ENCODE data around the gene KLF4. TPM values are rescaled to one million over a fixed set of nuclear protein-coding genes. Genes with fewer than 3 reads are reported as not detected.
A peak's percentile ranks its signal among the peaks of the same experiment; 100 is the strongest.

KLF4 gene
- total RNA-seq, 1 donor from 2014 or later: 1.0 TPM

GRCh38 chr9:107465467-107466451, 23.8 kb downstream of the KLF4 start:
- Mint-ChIP-seq H3K27me3 (peaks cover 30% of the 10 kb centered on the region), H3K36me3 (ENCODE audit: low read depth) (no peaks in the 10 kb centered on the region), H3K4me1 (peaks cover 8% of the 10 kb centered on the region), H3K9me3 (no peaks in the 10 kb centered on the region), H3K27ac (no peak overlapping the region), H3K4me3 (peak overlapping the region; percentile 67)
- ChIA-PET POLR2A (interaction anchor here (1.2 kb wide), 1 partner anchor 1100 kb away, joined by 3 read pairs; no protein-coding TSS in a partner anchor), CTCF (interaction anchor here (0.6 to 2.1 kb wide), 13 partner anchors 803 to 1488 kb away, joined by 3 to 33 read pairs (median 4); no protein-coding TSS in a partner anchor)
- ATAC-seq (ENCODE audit: low read depth) (peak; percentile 90), DNase-seq (peak; percentile 50)
- TF ChIP-seq CTCF (IDR thresholded peaks at IDR 0.05): no peak
- intact Hi-C loops (cut with micrococcal nuclease): loop anchor here (1.0 to 10.0 kb wide), 6 partner anchors 807 to 2002 kb away; partner anchors contain the start of gene EPB41L4B

- POLR2A ChIA-PET: no interaction called here
- DNase-seq (no peak), ATAC-seq (ENCODE audit: low read depth) (no peak)
- no peak for TF ChIP-seq CTCF (IDR thresholded peaks at IDR 0.05)
- Mint-ChIP-seq H3K9me3 (no peaks in the 10 kb centered on the region), H3K27me3 (peaks cover 32% of the 10 kb centered on the region), H3K4me1 (peaks cover 8% of the 10 kb centered on the region), H3K27ac (no peak overlapping the region), H3K36me3 (ENCODE audit: low read depth) (no peaks in the 10 kb centered on the region), H3K4me3 (no peak overlapping the region)
- intact Hi-C loops (cut with micrococcal nuclease): loop anchor here (10.0 kb wide), 1 partner anchor 1860 kb away; the partner anchor contains the start of gene EPB41L4B
- CTCF ChIA-PET: interaction anchor here (1.6 to 2.1 kb wide), 3 partner anchors 1097 to 1297 kb away, joined by 5 to 33 read pairs (median 10); no protein-coding TSS in a partner anchor
Measured at GRCh38 chr9:107464516-107464915, 25.1 kb downstream of the KLF4 start.

GRCh38 chr9:107462691-107463090, 26.9 kb downstream of the KLF4 start:
- Mint-ChIP-seq H3K27ac (no peak overlapping the region), H3K36me3 (ENCODE audit: low read depth) (no peaks in the 10 kb centered on the region), H3K4me3 (no peak overlapping the region), H3K27me3 (peaks cover 33% of the 10 kb centered on the region), H3K4me1 (peaks cover 8% of the 10 kb centered on the region), H3K9me3 (no peaks in the 10 kb centered on the region)
- CTCF ChIA-PET: no interaction called here
- intact Hi-C loops (cut with micrococcal nuclease): loop anchor here (10.0 kb wide), 1 partner anchor 1862 kb away; the partner anchor contains the start of gene EPB41L4B
- TF ChIP-seq CTCF (IDR thresholded peaks at IDR 0.05): no peak
- POLR2A ChIA-PET: interaction anchor here (0.7 kb wide), 1 partner anchor 407 kb away, joined by 6 read pairs; no protein-coding TSS in a partner anchor
- no peak for ATAC-seq (ENCODE audit: low read depth)
- no peak for DNase-seq

- intact Hi-C loops (cut with micrococcal nuclease): loop anchor here (10.0 kb wide), 1 partner anchor 1864 kb away; the partner anchor contains the start of gene EPB41L4B
- Mint-ChIP-seq H3K27me3 (peaks cover 24% of the 10 kb centered on the region), H3K9me3 (no peaks in the 10 kb centered on the region), H3K4me3 (no peak overlapping the region), H3K4me1 (peaks cover 4% of the 10 kb centered on the region), H3K27ac (no peak overlapping the region), H3K36me3 (ENCODE audit: low read depth) (no peaks in the 10 kb centered on the region)
- DNase-seq (no peak), ATAC-seq (ENCODE audit: low read depth) (no peak)
- POLR2A ChIA-PET: no interaction called here
- no peak for TF ChIP-seq CTCF (IDR thresholded peaks at IDR 0.05)
- CTCF ChIA-PET: interaction anchor here (1.1 to 1.7 kb wide), 2 partner anchors 35 to 1106 kb away, joined by 3 to 5 read pairs; no protein-coding TSS in a partner anchor
Measured at GRCh38 chr9:107460153-107461023, 29.2 kb downstream of the KLF4 start.
